GM10248 (cell line): ENCODE results near the gene CCDC24.
A peak's percentile ranks its signal among the peaks of the same experiment; 100 is the strongest.

Experiments
- CTCF ChIA-PET: fragments of 300-600 bp; sonication (Branson Sonifier 250); formaldehyde crosslinking; extraction: SDS; loops from one replicate; lab custom pipeline; 2021; ENCODE audit warnings: antibody characterized with exemption; lab: Yijun Ruan, JAX
- POLR2A ChIA-PET: fragments of 350-650 bp; sonication (Branson Sonifier 250); formaldehyde crosslinking; extraction: SDS; loops from one replicate; lab custom pipeline; 2020; ENCODE audit warnings: antibody characterized with exemption; lab: Yijun Ruan, JAX
- DNase-seq: peaks from one replicate; pipeline ENCODE4 v3.0.0; 2012; ENCODE audit errors: extremely low spot score
- CTCF ChIP-seq: IDR thresholded peaks from 2 replicates; pipeline ENCODE4 v1.5.1; 2012; ENCODE audit warnings: mild to moderate bottlenecking, low read depth; ENCODE audit errors: extremely low read depth, missing control alignments, control extremely low read depth

Gene CCDC24

DNA sequence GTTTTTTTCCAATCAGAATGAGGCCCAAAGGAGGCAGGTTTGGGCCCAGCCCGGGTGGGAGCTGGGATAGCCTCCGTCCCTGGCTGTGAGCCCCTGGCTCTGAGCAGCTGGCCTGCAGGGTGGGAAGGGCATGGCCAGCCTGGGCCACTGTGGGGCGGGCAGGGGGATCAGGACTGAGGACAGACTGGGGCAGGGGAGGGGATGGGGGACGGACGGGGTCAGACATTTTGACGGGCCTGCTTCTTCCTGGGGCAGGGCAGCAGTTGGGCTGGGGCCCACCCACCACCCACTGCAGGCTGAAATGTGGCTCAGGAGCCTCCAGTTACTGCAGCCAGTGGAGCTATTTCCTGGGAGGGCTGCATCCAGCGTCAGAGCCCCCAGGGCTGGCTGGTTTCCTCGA is 42.4 kb downstream of the CCDC24 start:
- DNase-seq = no peak
- ChIA-PET POLR2A (no interaction called here), CTCF (interaction anchor here (1.0 to 8.4 kb wide), 7 partner anchors 9 to 504 kb away, joined by 3 to 169 read pairs (median 5); no protein-coding TSS in a partner anchor)
- TF ChIP-seq CTCF = no peak

DNA sequence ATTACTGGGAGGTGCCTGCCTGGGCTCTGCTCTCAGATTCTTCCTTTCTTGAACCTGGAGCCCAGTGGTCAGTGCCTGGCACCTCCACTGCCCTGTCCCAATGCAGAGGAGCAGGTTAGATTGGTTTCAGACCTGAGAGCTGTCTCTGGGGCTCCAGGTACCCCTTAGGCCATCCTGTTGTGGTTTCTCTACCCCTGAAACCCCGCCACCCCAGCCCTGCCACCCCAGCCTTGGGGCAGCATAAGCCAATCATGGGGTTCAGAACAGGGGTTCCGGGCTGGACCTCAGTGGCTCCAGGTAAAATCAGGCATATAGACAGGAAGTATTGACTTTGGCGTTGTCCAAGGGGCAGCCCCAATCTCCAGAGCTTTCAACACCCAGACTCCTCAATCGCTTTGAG is 43.0 kb downstream of the CCDC24 start:
- POLR2A ChIA-PET = no interaction called here
- CTCF ChIA-PET = interaction anchor here (1.0 to 8.4 kb wide), 10 partner anchors 8 to 505 kb away, joined by 3 to 169 read pairs (median 9); partner anchors contain the start of gene ARTN
- DNase-seq = no peak
- no peak for TF ChIP-seq CTCF

- POLR2A ChIA-PET = no interaction called here
- CTCF ChIA-PET = interaction anchor here (0.9 to 8.4 kb wide), 13 partner anchors 9 to 522 kb away, joined by 3 to 169 read pairs (median 12); partner anchors contain the start of gene ARTN
- DNase-seq = no peak
- no peak for TF ChIP-seq CTCF
These were observed 43.7 kb downstream of the CCDC24 start for GRCh38 chr1:44034976-44035716.

GRCh38 chr1:44035726-44036408 is 44.5 kb downstream of the CCDC24 start:
- POLR2A ChIA-PET = no interaction called here

DNA sequence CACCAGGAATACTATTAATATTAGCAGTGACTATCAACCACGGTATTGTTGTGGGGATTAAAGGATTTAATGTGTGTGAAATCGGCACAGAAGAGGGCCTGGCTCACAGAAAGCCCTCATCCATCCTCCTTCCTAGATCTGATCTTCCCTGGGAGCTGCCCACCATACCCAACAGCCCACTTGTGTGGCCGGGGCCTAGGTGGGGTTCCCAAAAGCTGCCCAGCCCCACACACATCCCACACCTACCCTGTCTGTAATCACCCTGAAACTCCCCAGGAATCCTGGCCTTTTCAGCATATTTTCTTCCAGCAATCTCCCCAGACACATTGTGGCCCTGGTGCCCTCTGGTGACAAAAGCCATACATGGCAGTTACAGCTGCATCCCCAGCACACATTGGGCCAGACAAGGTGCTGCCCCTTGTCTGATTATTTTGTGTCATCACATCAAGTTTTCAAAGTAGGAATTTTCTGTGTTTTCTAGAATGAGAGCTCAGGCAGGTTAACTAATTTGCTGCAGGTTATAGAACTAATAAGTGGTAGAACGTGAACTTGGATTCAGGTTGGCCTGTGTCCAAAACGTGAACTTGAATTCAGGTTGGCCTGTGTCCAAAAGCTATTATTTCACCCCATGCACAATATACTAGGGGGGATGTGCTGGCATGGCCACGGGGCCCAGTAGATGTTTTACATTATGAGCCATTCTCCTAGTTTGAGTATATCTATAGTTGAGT is 45.2 kb downstream of the CCDC24 start:
- TF ChIP-seq CTCF = peak; percentile 92
- peak; percentile 71 for DNase-seq
- CTCF ChIA-PET = interaction anchor here (0.8 to 8.4 kb wide), 23 partner anchors 10 to 810 kb away, joined by 3 to 169 read pairs (median 9); partner anchors contain the start of genes ARTN and IPO13
- POLR2A ChIA-PET = no interaction called here

More at GRCh38 chr1:44035726-44036408, 44.5 kb downstream of the CCDC24 start:
- CTCF ChIA-PET = interaction anchor here (0.9 to 8.4 kb wide), 21 partner anchors 9 to 523 kb away, joined by 3 to 169 read pairs (median 9); partner anchors contain the start of genes ARTN and IPO13
- TF ChIP-seq CTCF = no peak
- DNase-seq = peak; percentile 10

GRCh38 chr1:44037154-44037553 is 45.8 kb downstream of the CCDC24 start:
- ChIA-PET CTCF (interaction anchor here (0.8 to 8.4 kb wide), 22 partner anchors 10 to 810 kb away, joined by 3 to 169 read pairs (median 9); partner anchors contain the start of genes ARTN and IPO13), POLR2A (no interaction called here)
- TF ChIP-seq CTCF = no peak
- no peak for DNase-seq
